CD14-positive monocyte (primary cell): ENCODE measurements around the gene CHD3. TPM values are rescaled to one million over a fixed set of nuclear protein-coding genes. Genes with fewer than 3 reads are reported as not detected.

Experiments used
- DNase-seq, 3 donors: peaks; one replicate each; pipeline ENCODE4 v3.0.0-alpha.2; 2011 to 2022
- H2AFZ ChIP-seq: 2 replicates; pipeline ENCODE4 v1.6.0; 2012; ENCODE audit warnings: mild to moderate bottlenecking, low read depth, low read length, inconsistent platforms; ENCODE audit not compliant: insufficient read depth, poor library complexity, severe bottlenecking
- H3K27ac ChIP-seq, 2 donors: 1 replicate in 1 of 2; 2 replicates in 1 of 2; pipeline ENCODE4 v1.5.1; 2012 to 2013; ENCODE audit warnings: low read length in 2 of 2, control low read depth in 1 of 2, inconsistent platforms in 1 of 2, low read depth in 1 of 2, mild to moderate bottlenecking in 1 of 2
- H3K27me3 ChIP-seq, 2 donors: one replicate each; pipeline versions ENCODE4 v1.6.0 to v1.6.1; 2011 to 2013; ENCODE audit warnings: low read length in 2 of 2; ENCODE audit not compliant: control insufficient read depth in 2 of 2, insufficient read depth in 2 of 2
- H3K36me3 ChIP-seq, 2 donors: replicated peaks in 1 of 2; 1 replicate in 1 of 2; 2 replicates in 1 of 2; pipeline versions ENCODE4 v1.5.1 to v1.6.1; 2012 to 2013; ENCODE audit warnings: low read length in 2 of 2, control low read depth in 1 of 2, inconsistent platforms in 1 of 2, mild to moderate bottlenecking in 1 of 2; ENCODE audit not compliant: insufficient read depth in 2 of 2, control insufficient read depth in 1 of 2
- H3K4me1 ChIP-seq, 2 donors: 1 replicate in 1 of 2; 2 replicates in 1 of 2; pipeline versions ENCODE4 v1.5.1 to v1.6.1; 2012 to 2013; ENCODE audit warnings: low read length in 2 of 2, control low read depth in 1 of 2, inconsistent platforms in 1 of 2, mild to moderate bottlenecking in 1 of 2, moderate library complexity in 1 of 2; ENCODE audit not compliant: insufficient read depth in 2 of 2, control insufficient read depth in 1 of 2
- H3K4me2 ChIP-seq: replicated peaks from 2 replicates; pipeline ENCODE3; 2012; ENCODE audit warnings: low read length, moderate library complexity, mild to moderate bottlenecking; ENCODE audit not compliant: poor library complexity, severe bottlenecking; ENCODE audit errors: extremely low read depth
- H3K4me3 ChIP-seq, 3 experiments: fragments of 200-600 bp in 1 of 3; sonication (generic) in 1 of 3; replicated peaks in 1 of 3; 1 replicate in 2 of 3; 2 replicates in 1 of 3; pipeline ENCODE4 v1.5.1; 2011 to 2013; ENCODE audit warnings: low read length in 3 of 3, mild to moderate bottlenecking in 3 of 3, control low read depth in 2 of 3, low read depth in 2 of 3, inconsistent platforms in 1 of 3, moderate library complexity in 1 of 3
- H3K79me2 ChIP-seq: 2 replicates; pipeline ENCODE4 v1.6.0; 2012; ENCODE audit warnings: mild to moderate bottlenecking, control low read depth, inconsistent platforms, low read length, moderate library complexity; ENCODE audit not compliant: insufficient read depth
- H3K9ac ChIP-seq: 2 replicates; pipeline ENCODE4 v1.6.0; 2017; ENCODE audit warnings: low read length, mild to moderate bottlenecking; ENCODE audit not compliant: insufficient read depth, poor library complexity, severe bottlenecking
- H3K9me3 ChIP-seq, 2 donors: replicated peaks in 1 of 2; 1 replicate in 1 of 2; 2 replicates in 1 of 2; pipeline versions ENCODE4 v1.5.1 to v1.6.1; 2012 to 2013; ENCODE audit warnings: low read length in 2 of 2, control low read depth in 1 of 2; ENCODE audit not compliant: control insufficient read depth in 1 of 2, insufficient read depth in 1 of 2
- H4K20me1 ChIP-seq: 2 replicates; pipeline ENCODE4 v1.6.0; 2012; ENCODE audit warnings: mild to moderate bottlenecking, low read length, control low read depth, moderate library complexity; ENCODE audit not compliant: insufficient read depth
- H3K27ac Mint-ChIP-seq, 7 donors: one replicate each; pipeline ENCODE4 v1.8.0; 2020; ENCODE audit warnings: mild to moderate bottlenecking in 7 of 7, mixed read lengths in 7 of 7, moderate library complexity in 6 of 7, inconsistent platforms in 2 of 7
- H3K27me3 Mint-ChIP-seq, 3 donors: one replicate each; pipeline ENCODE4 v1.8.0; 2021 to 2022; ENCODE audit warnings: low read depth in 3 of 3, mild to moderate bottlenecking in 3 of 3, mixed read lengths in 3 of 3, moderate library complexity in 3 of 3, inconsistent platforms in 1 of 3
- H3K36me3 Mint-ChIP-seq, 2 donors: one replicate each; pipeline ENCODE4 v1.8.0; 2020; ENCODE audit warnings: mixed read lengths in 2 of 2, inconsistent platforms in 1 of 2, mild to moderate bottlenecking in 1 of 2
- H3K4me1 Mint-ChIP-seq: one replicate; pipeline ENCODE4 v1.8.0; 2020; ENCODE audit warnings: mild to moderate bottlenecking, mixed read lengths
- H3K4me3 Mint-ChIP-seq, 2 donors: one replicate each; pipeline ENCODE4 v1.8.0; 2020; ENCODE audit warnings: mild to moderate bottlenecking in 2 of 2, mixed read lengths in 2 of 2, moderate library complexity in 1 of 2
- H3K9me3 Mint-ChIP-seq, 7 donors: one replicate each; pipeline ENCODE4 v1.8.0; 2020 to 2022; ENCODE audit warnings: mixed read lengths in 7 of 7, mild to moderate bottlenecking in 6 of 7, moderate library complexity in 6 of 7, inconsistent platforms in 2 of 7
- CTCF ChIP-seq: fragments of 200-600 bp; IDR thresholded peaks from one replicate; pipeline ENCODE4 v1.8.0; 2022; ENCODE audit warnings: antibody characterized with exemption, mild to moderate bottlenecking
- WGBS: methylation state at CpG from one replicate; pipeline ENCODE4 v1.1.5; 2013; ENCODE audit warnings: missing lambda C conversion rate; ENCODE audit not compliant: insufficient coverage; 5-methylcytosine and 5-hydroxymethylcytosine counted together
- intact Hi-C, 2 donors: fragments of 100-400 bp; cut with micrococcal nuclease; formaldehyde crosslinking; loops; one replicate each; pipeline versions ENCODE4 v1.15.0 to v1.15.1; 2023
- polyA plus RNA-seq, 3 donors: library from polyadenylated mRNA; depleted of rRNA in 1 of 3; unstranded in 2 of 3; stranded (reverse) in 1 of 3; fragments of 300-500 nt in 2 of 3; fragments of >200 nt in 1 of 3; fragmentation: Illumina TruSeq in 2 of 3; gene quantifications; 1 replicate in 2 of 3; 2 replicates in 1 of 3; pipeline ENCODE4 v1.2.3, GENCODE V29; 2012 to 2021
- small RNA-seq: library from RNA; depleted of rRNA; stranded (forward); fragments of <200 nt; gene quantifications from one replicate; pipeline ENCODE3, GENCODE V24; 2012; ENCODE audit warnings: low read depth; ENCODE audit not compliant: insufficient read length

Gene CHD3
- polyA plus RNA-seq, 3 donors = 0.55 to 67.9 (median 0.91) TPM

- Histone ChIP-seq H3K9me3 (no peaks in the 10 kb centered on the region), H3K4me2 (no peak overlapping the region), H3K79me2 (no peaks in the 10 kb centered on the region), H2AFZ (no peak overlapping the region), H3K27me3 (no peaks in the 10 kb centered on the region), H3K36me3 (no peaks in the 10 kb centered on the region), H3K9ac (no peak overlapping the region), H3K27ac (no peak overlapping the region), H3K4me1 (peaks cover 6 to 18% of the 10 kb centered on the region in 2 donors), H3K4me3 (no peak overlapping the region), H4K20me1 (no peaks in the 10 kb centered on the region)
- Mint-ChIP-seq H3K27ac (peak overlapping the region in 2 of 7 donors; percentile 49 to 50), H3K4me3 (no peak overlapping the region), H3K4me1 (peaks cover 27% of the 10 kb centered on the region), H3K27me3 (no peaks in the 10 kb centered on the region), H3K36me3 (no peaks in the 10 kb centered on the region), H3K9me3 (no peaks in the 10 kb centered on the region)
- no peak for TF ChIP-seq CTCF
- WGBS = 100% methylated on average over 5 of the region's 9 CpGs
- intact Hi-C loops = no loop called here
- peak; percentile 16 to 54 (median 45) for DNase-seq
These were observed 71.1 kb downstream of the CHD3 start for GRCh38 chr17:7959503-7960253.

- Histone ChIP-seq H3K79me2 (no peaks in the 10 kb centered on the region), H3K27ac (no peak overlapping the region), H3K9ac (no peak overlapping the region), H3K36me3 (no peaks in the 10 kb centered on the region), H2AFZ (no peak overlapping the region), H4K20me1 (no peaks in the 10 kb centered on the region), H3K4me2 (no peak overlapping the region), H3K27me3 (no peaks in the 10 kb centered on the region), H3K4me1 (peaks cover 8 to 13% of the 10 kb centered on the region in 2 donors), H3K4me3 (no peak overlapping the region), H3K9me3 (no peaks in the 10 kb centered on the region)
- no peak overlapping the region for H3K27ac Mint-ChIP-seq
- no peaks in the 10 kb centered on the region for H3K9me3 Mint-ChIP-seq
- H3K27me3 Mint-ChIP-seq = no peaks in the 10 kb centered on the region
- intact Hi-C loops = no loop called here
- H3K4me1 Mint-ChIP-seq = peaks cover 16% of the 10 kb centered on the region
- no peak for DNase-seq
- TF ChIP-seq CTCF = no peak
- no peaks in the 10 kb centered on the region for H3K36me3 Mint-ChIP-seq
- H3K4me3 Mint-ChIP-seq = no peak overlapping the region
- 14% methylated on average over 1 of the region's 2 CpGs for WGBS
These were observed 72.8 kb downstream of the CHD3 start for GRCh38 chr17:7961421-7961820.

Small RNA genes lying within 50 kb of the gene (small RNA-seq; reads per million reads assigned to genes)
- 6.6 reads per million, percentile 62 among the genes with 10 or more reads in this experiment for gene SCARNA21

Other genes starting within 250 kb of the CHD3 start
- gene ATP1B2, start 237.9 kb upstream of the CHD3 start, polyA plus RNA-seq = under 1 TPM in 1 of 3 donors, not detected in 2; 0.07 TPM
- gene TP53, start 201.3 kb upstream of the CHD3 start, polyA plus RNA-seq = 10 to 100 TPM; 16.2 to 35.1 (median 25.8) TPM
- 1 to 10 TPM; 6.3 to 9.8 (median 9.1) TPM for gene WRAP53, start 200.3 kb upstream of the CHD3 start, polyA plus RNA-seq
- under 1 TPM in 1 of 3 donors, not detected in 2; 0.01 TPM for gene EFNB3, start 183.6 kb upstream of the CHD3 start, polyA plus RNA-seq
- under 1 TPM in 2 of 3 donors, not detected in 1; 0.03 to 0.15 TPM for gene DNAH2, start 171.0 kb upstream of the CHD3 start, polyA plus RNA-seq
- gene KDM6B, start 54.6 kb upstream of the CHD3 start, polyA plus RNA-seq = 10 to 100 TPM in 1 of 3 donors, under 1 TPM in 2; 0.37 to 25.5 (median 0.44) TPM
- 10 to 100 TPM in 1 of 3 donors, not detected in 2; 10.2 TPM for gene TMEM88, start 33.7 kb upstream of the CHD3 start, polyA plus RNA-seq
- 100 to 1,000 TPM in 2 of 3 donors, 10 to 100 TPM in 1; 63.8 to 197 (median 148) TPM for gene NAA38, start 31.2 kb upstream of the CHD3 start, polyA plus RNA-seq
- gene CYB5D1, start 30.8 kb upstream of the CHD3 start, polyA plus RNA-seq = 1 to 10 TPM in 1 of 3 donors, under 1 TPM in 2; 0.50 to 4.8 (median 0.98) TPM
- gene RNF227, start 27.5 kb downstream of the CHD3 start, polyA plus RNA-seq = 1 to 10 TPM in 2 of 3 donors, under 1 TPM in 1; 0.59 to 6.7 (median 1.3) TPM
- gene KCNAB3, start 41.1 kb downstream of the CHD3 start, polyA plus RNA-seq = 10 to 100 TPM in 1 of 3 donors, not detected in 2; 11.7 TPM
- 100 to 1,000 TPM; 172 to 266 (median 224) TPM for gene TRAPPC1, start 43.2 kb downstream of the CHD3 start, polyA plus RNA-seq
- 10 to 100 TPM in 1 of 3 donors, 1 to 10 TPM in 2; 4.7 to 22.8 (median 6.5) TPM for gene CNTROB, start 43.4 kb downstream of the CHD3 start, polyA plus RNA-seq
- under 1 TPM in 2 of 3 donors, not detected in 1; 0.04 to 0.46 TPM for gene GUCY2D, start 113.8 kb downstream of the CHD3 start, polyA plus RNA-seq
- 1 to 10 TPM; 1.7 to 2.8 (median 2.0) TPM for gene ALOX15B, start 150.3 kb downstream of the CHD3 start, polyA plus RNA-seq
- not detected for gene ALOX12B, start 198.9 kb downstream of the CHD3 start, polyA plus RNA-seq
- not detected for gene ALOXE3, start 229.7 kb downstream of the CHD3 start, polyA plus RNA-seq
- not detected for gene HES7, start 235.3 kb downstream of the CHD3 start, polyA plus RNA-seq